ENCODE measurements around the gene TCF4. TPM values are rescaled to one million over a fixed set of nuclear protein-coding genes. Genes with fewer than 3 reads are reported as not detected.

Gene TCF4
- total RNA-seq, 1 experiment from 2014 or later = 100.0 TPM

GRCh38 chr18:55413474-55413873, 174.5 kb downstream of the TCF4 start:
- peak; percentile 27 for DNase-seq (ENCODE audit: low spot score)

GRCh38 chr18:55407774-55408535, 180.0 kb downstream of the TCF4 start:
- DNase-seq (ENCODE audit: low spot score) = no peak

- DNase-seq (ENCODE audit: low spot score) = peak; percentile 14
Observed at GRCh38 chr18:55407191-55407590, 180.8 kb downstream of the TCF4 start.

DNA sequence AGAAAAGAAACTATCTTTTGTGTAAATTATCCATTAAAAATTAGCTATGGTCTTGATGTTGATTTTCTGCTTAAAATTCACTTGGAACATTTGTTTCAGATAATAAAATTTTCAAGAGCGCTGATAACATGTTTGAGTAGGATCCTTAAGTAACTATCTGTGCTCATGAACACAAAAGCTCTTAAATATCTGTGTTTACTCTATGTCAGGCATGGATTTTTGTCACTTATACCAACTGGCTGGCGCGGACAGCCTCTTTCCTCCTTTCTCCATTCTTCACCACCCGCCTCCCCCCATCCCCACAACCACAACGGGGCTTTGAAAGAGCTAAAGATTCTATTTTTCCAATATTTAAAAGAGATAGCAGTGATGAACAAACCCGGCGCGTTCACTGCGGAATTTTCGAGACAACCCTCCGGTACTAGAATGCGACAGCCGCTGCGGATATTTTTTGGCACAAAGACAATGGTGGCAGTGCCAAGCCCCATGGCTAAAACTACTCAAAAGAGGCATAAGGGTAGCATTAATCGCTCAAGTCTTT, 181.5 kb downstream of the TCF4 start:
- peak; percentile 4 for DNase-seq (ENCODE audit: low spot score)

- peak; percentile 86 for DNase-seq (ENCODE audit: low spot score)
Observed at GRCh38 chr18:55405893-55406406, 182.0 kb downstream of the TCF4 start.

DNA sequence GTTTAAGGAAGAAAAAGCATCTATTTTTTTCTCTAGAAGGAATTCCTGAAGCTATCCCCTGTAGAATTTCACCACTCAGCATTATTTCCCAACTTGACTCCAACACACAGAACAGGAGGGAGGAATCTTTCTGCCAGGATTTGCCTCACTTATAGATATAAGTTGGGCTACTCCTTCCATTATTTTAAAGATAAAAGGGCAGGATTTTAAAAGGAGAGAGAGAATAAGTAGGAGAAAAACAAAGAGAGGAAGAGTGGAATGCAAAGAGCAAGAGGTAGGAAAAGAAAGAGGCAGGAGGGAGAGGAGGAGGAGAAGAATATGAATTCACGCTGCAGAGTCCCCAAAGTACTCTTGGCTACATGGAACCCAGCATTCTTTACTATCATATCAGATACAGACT, 182.5 kb downstream of the TCF4 start:
- no peak for DNase-seq (ENCODE audit: low spot score)

- no peak for DNase-seq (ENCODE audit: low spot score)
Observed at GRCh38 chr18:55404832-55405465, 183.0 kb downstream of the TCF4 start.

- no peak for DNase-seq (ENCODE audit: low spot score)
Observed at GRCh38 chr18:55404136-55404830, 183.7 kb downstream of the TCF4 start.

DNA sequence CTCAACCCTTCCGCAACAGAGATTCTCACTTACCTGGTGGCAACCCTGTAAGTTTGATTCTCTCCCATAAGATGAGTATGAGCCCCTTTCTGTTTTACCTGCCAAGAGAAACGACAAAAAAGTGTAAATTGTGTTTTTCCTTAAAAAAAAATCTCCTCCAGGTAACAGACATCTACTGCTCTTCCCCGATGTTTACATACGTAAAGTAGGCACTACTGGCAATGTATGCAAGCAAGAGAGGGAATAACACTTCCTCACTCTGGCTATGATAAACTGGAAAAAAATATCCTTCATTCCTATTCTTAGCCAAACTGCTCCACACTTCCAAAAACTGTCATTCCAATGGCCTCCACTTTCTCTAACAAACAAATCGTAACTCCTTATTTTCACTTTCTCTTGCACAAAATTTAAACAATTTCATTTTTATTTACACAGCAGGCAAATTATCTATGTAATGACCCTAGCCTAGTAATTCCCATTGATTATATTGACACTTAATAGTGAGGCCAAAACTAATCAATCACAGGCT, 184.5 kb downstream of the TCF4 start:
- peak; percentile 4 for DNase-seq (ENCODE audit: low spot score)

DNA sequence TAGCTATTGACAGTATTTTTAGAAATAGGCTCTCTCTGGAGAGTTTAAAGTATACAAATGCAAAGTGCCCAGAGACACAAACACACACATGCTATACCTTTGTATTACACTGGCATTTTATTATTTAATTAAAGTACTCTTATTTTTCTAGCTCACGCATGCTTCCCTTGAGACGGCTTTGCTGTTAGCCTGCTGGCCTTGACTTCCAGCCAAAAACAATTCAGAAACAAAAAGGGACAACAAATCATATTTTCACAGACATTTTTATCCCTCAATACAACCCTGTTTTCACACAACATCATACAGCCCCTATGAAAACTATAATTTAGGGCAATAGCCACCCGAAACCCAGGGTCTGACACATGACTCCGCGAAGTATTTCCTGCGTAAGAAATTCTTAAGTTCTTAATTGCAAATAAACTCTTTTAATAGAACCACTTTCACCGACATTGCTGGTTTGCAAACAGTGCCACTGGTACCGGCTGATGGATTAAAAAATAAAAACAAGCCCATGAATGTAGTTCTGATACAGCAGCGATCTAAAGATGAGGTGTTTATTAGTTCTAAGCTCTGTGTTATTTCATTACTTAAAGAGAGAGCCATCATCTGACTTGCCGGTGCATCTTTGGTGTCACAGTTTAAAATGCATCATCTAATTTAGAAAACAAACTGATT, 185.1 kb downstream of the TCF4 start:
- DNase-seq (ENCODE audit: low spot score) = peak; percentile 6

GRCh38 chr18:55401638-55402191, 186.3 kb downstream of the TCF4 start:
- peak; percentile 65 for DNase-seq (ENCODE audit: low spot score)

GRCh38 chr18:55400590-55401541, 187.1 kb downstream of the TCF4 start:
- DNase-seq (ENCODE audit: low spot score) = peak; percentile 8

- no peak for DNase-seq (ENCODE audit: low spot score)
Observed at GRCh38 chr18:55400081-55400480, 187.9 kb downstream of the TCF4 start.

DNA sequence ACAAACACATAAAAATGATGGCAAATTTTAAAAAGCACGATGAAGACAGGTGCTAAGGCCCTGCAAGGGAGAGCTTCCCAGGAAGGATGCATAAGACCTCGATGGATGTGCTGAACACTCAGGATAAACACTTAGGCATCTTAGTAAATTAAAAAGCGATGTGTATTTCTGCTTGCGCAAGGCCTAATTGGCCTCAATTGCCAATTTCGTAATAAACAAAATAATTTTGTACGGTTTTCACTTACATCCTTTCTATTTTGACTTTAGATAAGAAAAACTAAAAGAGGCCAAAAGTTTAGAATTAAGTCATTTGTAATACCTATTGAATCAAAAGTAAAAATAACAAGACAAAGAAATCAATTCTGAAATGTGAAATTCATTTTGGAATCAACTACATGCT, 189.1 kb downstream of the TCF4 start:
- no peak for DNase-seq (ENCODE audit: low spot score)

GRCh38 chr18:55396979-55397378, 191.0 kb downstream of the TCF4 start:
- DNase-seq (ENCODE audit: low spot score) = no peak

- no peak for DNase-seq (ENCODE audit: low spot score)
Observed at GRCh38 chr18:55396267-55396905, 191.6 kb downstream of the TCF4 start.

- DNase-seq (ENCODE audit: low spot score) = no peak
Observed at GRCh38 chr18:55395799-55396198, 192.2 kb downstream of the TCF4 start.

DNA sequence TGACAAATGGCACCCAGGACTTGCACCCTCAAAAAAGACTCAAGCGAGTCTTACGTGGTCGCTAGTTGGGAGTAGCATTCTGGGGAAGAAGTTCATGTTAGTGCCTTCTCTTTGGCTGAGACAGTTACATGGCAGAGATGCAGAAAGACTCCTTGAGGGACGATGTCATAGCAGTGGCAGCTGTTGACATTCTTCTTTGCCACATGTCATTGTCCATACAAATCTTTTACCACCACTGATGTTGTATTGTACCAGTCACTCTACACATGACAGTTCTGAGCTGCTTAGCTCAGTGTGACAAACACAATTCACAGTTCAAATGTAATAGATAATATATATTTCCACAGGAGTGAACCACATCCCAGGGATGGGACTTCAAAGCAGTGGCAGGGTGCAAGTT, 197.1 kb downstream of the TCF4 start:
- no peak for DNase-seq (ENCODE audit: low spot score)

Data from A172 (cell line).